GM21381 (cell line): ENCODE measurements around the gene NR2F2.

ENCODE experiments used
- ATAC-seq: cut with Tn5 transposase; IDR thresholded peaks from one replicate; pipeline ENCODE4 v1.9.1; 2021; ENCODE audit warnings: mild to moderate bottlenecking, moderate library complexity; ENCODE audit not compliant: unreplicated experiment

Gene NR2F2

GRCh38 chr15:96341513-96342405 lies 11.3 kb downstream of the NR2F2 start:
- ATAC-seq, result no peak

- no peak for ATAC-seq
These were observed 12.1 kb downstream of the NR2F2 start for GRCh38 chr15:96342406-96343112.

- no peak for ATAC-seq
These were observed 12.9 kb downstream of the NR2F2 start for GRCh38 chr15:96343113-96344059.

- no peak for ATAC-seq
These were observed 13.7 kb downstream of the NR2F2 start for GRCh38 chr15:96344060-96344705.

- ATAC-seq, result no peak
These were observed 14.4 kb downstream of the NR2F2 start for GRCh38 chr15:96344706-96345559.

- peak; percentile 79 for ATAC-seq
These were observed 15.3 kb downstream of the NR2F2 start for GRCh38 chr15:96345560-96346399.

GRCh38 chr15:96346409-96346970 lies 16.0 kb downstream of the NR2F2 start:
- no peak for ATAC-seq

- ATAC-seq, result no peak
These were observed 16.9 kb downstream of the NR2F2 start for GRCh38 chr15:96347181-96348111.

- no peak for ATAC-seq
These were observed 17.9 kb downstream of the NR2F2 start for GRCh38 chr15:96348112-96349027.

- no peak for ATAC-seq
These were observed 18.7 kb downstream of the NR2F2 start for GRCh38 chr15:96349034-96349856.

- no peak for ATAC-seq
These were observed 19.6 kb downstream of the NR2F2 start for GRCh38 chr15:96349857-96350720.

- ATAC-seq, result no peak
These were observed 20.6 kb downstream of the NR2F2 start for GRCh38 chr15:96350934-96351724.

GRCh38 chr15:96351761-96352603 lies 21.5 kb downstream of the NR2F2 start:
- no peak for ATAC-seq
